Loucy (cell line): Measurements from ENCODE around the gene OR10A4.

ENCODE experiments used
- CTCF ChIP-seq: fragments of 200-600 bp; sonication (generic); conservative IDR thresholded peaks from 2 replicates; pipeline ENCODE4 v1.5.1; 2014; ENCODE audit warnings: mild to moderate bottlenecking, antibody characterized with exemption, low read length
- EZH2phosphoT487 ChIP-seq: fragments of 200-600 bp; IDR thresholded peaks from 2 replicates; pipeline ENCODE4 v1.6.1; 2018; ENCODE audit warnings: antibody characterized with exemption, mild to moderate bottlenecking, moderate library complexity, borderline replicate concordance

GRCh38 chr11:6841694-6842093 is 34.7 kb upstream of the OR10A4 start:
- TF ChIP-seq EZH2phosphoT487 (no peak), CTCF (no peak)
